Keratinocyte (primary cell): Measurements from ENCODE around the gene ITIH3.

Experiments used
- CTCF ChIP-seq, 3 experiments: IDR thresholded peaks in 1 of 3; conservative IDR thresholded peaks in 1 of 3; optimal IDR thresholded peaks in 1 of 3; 2 replicates in 2 of 3; 3 replicates in 1 of 3; pipeline versions ENCODE3 to v1.5.1; 2011; ENCODE audit warnings: low read length in 3 of 3, mild to moderate bottlenecking in 3 of 3, moderate library complexity in 2 of 3, control low read depth in 1 of 3, inconsistent platforms in 1 of 3; ENCODE audit not compliant: insufficient read depth in 2 of 3; ENCODE audit errors: extremely low read depth in 1 of 3
- EZH2 ChIP-seq: IDR thresholded peaks from one replicate; pipeline ENCODE4 v1.6.1; 2012; ENCODE audit warnings: inconsistent platforms, mild to moderate bottlenecking, low read length, moderate library complexity

DNA sequence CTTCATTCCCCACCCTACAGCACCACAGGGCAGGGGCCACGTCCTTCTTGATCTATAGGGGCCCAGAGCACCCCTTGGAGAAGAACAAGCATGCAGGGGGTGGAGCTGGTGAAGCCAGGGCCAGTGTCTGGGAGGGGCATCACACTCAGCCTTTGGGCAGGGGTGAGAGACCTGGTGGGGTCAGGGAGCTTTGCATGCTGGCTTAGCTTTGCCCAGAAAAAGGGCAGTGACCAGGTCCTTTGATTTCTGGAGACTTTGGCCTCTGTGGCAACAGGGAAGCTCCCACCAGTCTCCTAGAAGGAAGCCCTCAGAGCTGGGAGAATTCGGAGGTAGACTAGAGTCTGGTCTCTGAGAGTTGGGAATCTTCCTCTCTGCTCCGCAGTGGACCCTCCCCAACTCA lies 34.9 kb downstream of the ITIH3 start:
- TF ChIP-seq CTCF (optimal IDR thresholded peaks at IDR 0.05 in 1 of 3, IDR thresholded peaks at IDR 0.05 in 1 of 3, conservative IDR thresholded peaks at IDR 0.05 in 1 of 3; ENCODE audit: extremely low read depth in 1 of 3, insufficient read depth in 2 of 3, low read length in 3 of 3), result no peak
- TF ChIP-seq EZH2, result no peak
